H9 (cell line): ENCODE measurements around the gene HDLBP. TPM values are rescaled to one million over a fixed set of nuclear protein-coding genes. Genes with fewer than 3 reads are reported as not detected.

Source experiments
- DNase-seq: peaks from one replicate; pipeline ENCODE4 v3.0.0-alpha.2; 2017
- H2AFZ ChIP-seq: one replicate; pipeline ENCODE4 v1.6.1; 2013; ENCODE audit warnings: mild to moderate bottlenecking, low read length, control low read depth, moderate library complexity
- H2AK5ac ChIP-seq: 2 replicates; pipeline ENCODE4 v1.6.1; 2013; ENCODE audit warnings: low read length, control low read depth, mixed read lengths; ENCODE audit not compliant: insufficient read length
- H2BK120ac ChIP-seq: one replicate; pipeline ENCODE4 v1.6.1; 2013; ENCODE audit warnings: low read depth, mild to moderate bottlenecking, low read length, control low read depth, inconsistent platforms; ENCODE audit not compliant: poor library complexity, severe bottlenecking
- H2BK12ac ChIP-seq: 2 replicates; pipeline ENCODE4 v1.6.1; 2013; ENCODE audit warnings: low read length, control low read depth, mixed read lengths, low read depth; ENCODE audit not compliant: insufficient read length
- H2BK15ac ChIP-seq: 2 replicates; pipeline ENCODE4 v1.6.1; 2013; ENCODE audit warnings: low read depth, low read length, control low read depth
- H2BK20ac ChIP-seq: one replicate; pipeline ENCODE4 v1.6.1; 2013; ENCODE audit warnings: low read depth, mild to moderate bottlenecking, low read length, control low read depth, inconsistent platforms; ENCODE audit not compliant: poor library complexity, severe bottlenecking
- H2BK5ac ChIP-seq: 2 replicates; pipeline ENCODE4 v1.6.1; 2013; ENCODE audit warnings: low read length, control low read depth, mixed read lengths; ENCODE audit not compliant: insufficient read length
- H3K14ac ChIP-seq: 2 replicates; pipeline ENCODE4 v1.6.1; 2013; ENCODE audit warnings: low read length, control low read depth; ENCODE audit not compliant: insufficient read depth
- H3K18ac ChIP-seq: 2 replicates; pipeline ENCODE4 v1.6.1; 2013; ENCODE audit warnings: low read depth, mild to moderate bottlenecking, mixed read lengths, low read length, control low read depth; ENCODE audit not compliant: insufficient read length
- H3K23ac ChIP-seq: 2 replicates; pipeline ENCODE4 v1.6.1; 2013; ENCODE audit warnings: low read length, control low read depth, mixed read lengths, low read depth; ENCODE audit not compliant: insufficient read length
- H3K23me2 ChIP-seq: 2 replicates; pipeline ENCODE4 v1.6.1; 2013; ENCODE audit warnings: low read depth, mild to moderate bottlenecking, mixed read lengths, low read length, control low read depth; ENCODE audit not compliant: insufficient read length, poor library complexity, severe bottlenecking
- H3K27ac ChIP-seq: 2 replicates; pipeline ENCODE4 v1.5.1; 2013; ENCODE audit warnings: low read length, control low read depth, mixed read lengths, low read depth; ENCODE audit not compliant: insufficient read length
- H3K27me3 ChIP-seq: 2 replicates; pipeline ENCODE4 v1.6.1; 2013; ENCODE audit warnings: low read length, control low read depth, inconsistent platforms; ENCODE audit not compliant: insufficient read depth
- H3K4ac ChIP-seq: 2 replicates; pipeline ENCODE4 v1.6.1; 2013; ENCODE audit warnings: low read depth, mild to moderate bottlenecking, control low read depth, inconsistent platforms, low read length, moderate library complexity
- H3K4me1 ChIP-seq: 2 replicates; pipeline ENCODE4 v1.6.1; 2013; ENCODE audit warnings: low read length, control low read depth, inconsistent platforms; ENCODE audit not compliant: insufficient read depth
- H3K4me2 ChIP-seq: 2 replicates; pipeline ENCODE4 v1.6.1; 2013; ENCODE audit warnings: low read length, control low read depth, mixed read lengths; ENCODE audit not compliant: insufficient read length, insufficient read depth
- H3K56ac ChIP-seq: 2 replicates; pipeline ENCODE4 v1.6.1; 2013; ENCODE audit warnings: low read depth, mild to moderate bottlenecking, mixed read lengths, low read length, control low read depth; ENCODE audit not compliant: insufficient read length
- H3K79me1 ChIP-seq: 2 replicates; pipeline ENCODE4 v1.6.1; 2013; ENCODE audit warnings: low read depth, mild to moderate bottlenecking, moderate library complexity, low read length, control low read depth, inconsistent platforms; ENCODE audit not compliant: insufficient read depth, poor library complexity, severe bottlenecking
- H3K79me2 ChIP-seq: 2 replicates; pipeline ENCODE4 v1.6.1; 2013; ENCODE audit warnings: low read length, control low read depth, inconsistent platforms; ENCODE audit not compliant: insufficient read depth
- H3K9ac ChIP-seq: 2 replicates; pipeline ENCODE4 v1.6.1; 2013; ENCODE audit warnings: low read length, control low read depth, mixed read lengths; ENCODE audit not compliant: insufficient read length; ENCODE audit errors: extremely low read depth
- H3K9me3 ChIP-seq: one replicate; pipeline ENCODE4 v1.6.1; 2013; ENCODE audit warnings: low read depth, low read length, inconsistent platforms; ENCODE audit not compliant: control insufficient read depth
- H3T11ph ChIP-seq: one replicate; pipeline ENCODE4 v1.6.1; 2013; ENCODE audit warnings: mild to moderate bottlenecking, low read length, control low read depth, inconsistent platforms
- H4K20me1 ChIP-seq: one replicate; pipeline ENCODE4 v1.6.1; 2013; ENCODE audit not compliant: control insufficient read depth, insufficient read length, insufficient read depth
- H4K5ac ChIP-seq: 2 replicates; pipeline ENCODE4 v1.6.1; 2013; ENCODE audit warnings: low read depth, mild to moderate bottlenecking, mixed read lengths, low read length, control low read depth; ENCODE audit not compliant: insufficient read length
- H4K8ac ChIP-seq: replicated peaks from 2 replicates; pipeline ENCODE4 v1.6.1; 2013; ENCODE audit warnings: low read length, control low read depth, mixed read lengths, low read depth; ENCODE audit not compliant: insufficient read length
- H4K91ac ChIP-seq: 2 replicates; pipeline ENCODE4 v1.6.1; 2013; ENCODE audit warnings: low read depth, mild to moderate bottlenecking, moderate library complexity, mixed read lengths, low read length, control low read depth; ENCODE audit not compliant: insufficient read length
- H3K27ac Mint-ChIP-seq, 3 experiments: 2 replicates in 2 of 3; 3 replicates in 1 of 3; pipeline ENCODE4 v1.8.0; 2020 to 2021; ENCODE audit warnings: mixed read lengths in 3 of 3, mild to moderate bottlenecking in 1 of 3, moderate library complexity in 1 of 3
- H3K27me3 Mint-ChIP-seq: 2 replicates; pipeline ENCODE4 v1.8.0; 2021; ENCODE audit warnings: low read depth, mild to moderate bottlenecking, moderate library complexity, mixed read lengths
- H3K36me3 Mint-ChIP-seq, 3 experiments: 2 replicates in 2 of 3; 3 replicates in 1 of 3; pipeline ENCODE4 v1.8.0; 2020 to 2021; ENCODE audit warnings: low read depth in 3 of 3, mixed read lengths in 3 of 3; ENCODE audit not compliant: insufficient read depth in 1 of 3
- H3K4me1 Mint-ChIP-seq, 2 experiments: 2 replicates each; pipeline ENCODE4 v1.8.0; 2020; ENCODE audit warnings: mixed read lengths in 2 of 2
- H3K4me3 Mint-ChIP-seq, 2 experiments: 2 replicates in 1 of 2; 3 replicates in 1 of 2; pipeline ENCODE4 v1.8.0; 2020 to 2021; ENCODE audit warnings: mild to moderate bottlenecking in 2 of 2, mixed read lengths in 2 of 2, moderate library complexity in 1 of 2
- H3K9me3 Mint-ChIP-seq, 2 experiments: 2 replicates in 1 of 2; 3 replicates in 1 of 2; pipeline ENCODE4 v1.8.0; 2020; ENCODE audit warnings: mild to moderate bottlenecking in 2 of 2, mixed read lengths in 2 of 2, moderate library complexity in 1 of 2
- WGBS: extraction: QIAGEN DNeasy Blood & Tissue Kit; methylation state at CpG from one replicate; pipeline ENCODE4 v1.1.7; 2013; ENCODE audit warnings: missing lambda C conversion rate, low lambda C conversion rate, mixed read lengths; ENCODE audit not compliant: insufficient read length; ENCODE audit errors: extremely low coverage; 5-methylcytosine and 5-hydroxymethylcytosine counted together
- total RNA-seq: library from RNA; stranded (reverse); gene quantifications from 2 replicates; pipeline ENCODE4 v1.2.1, GENCODE V29; 2021
- TF ChIP-seq, protein P1 (sequence below): fragments of 200-600 bp; sonication (generic); conservative IDR thresholded peaks from 3 replicates; pipeline ENCODE4 v1.8.0; 2021; ENCODE audit warnings: antibody characterized with exemption, mild to moderate bottlenecking

The HDLBP gene
- total RNA-seq, 1 experiment from 2014 or later: 364 TPM

DNA sequence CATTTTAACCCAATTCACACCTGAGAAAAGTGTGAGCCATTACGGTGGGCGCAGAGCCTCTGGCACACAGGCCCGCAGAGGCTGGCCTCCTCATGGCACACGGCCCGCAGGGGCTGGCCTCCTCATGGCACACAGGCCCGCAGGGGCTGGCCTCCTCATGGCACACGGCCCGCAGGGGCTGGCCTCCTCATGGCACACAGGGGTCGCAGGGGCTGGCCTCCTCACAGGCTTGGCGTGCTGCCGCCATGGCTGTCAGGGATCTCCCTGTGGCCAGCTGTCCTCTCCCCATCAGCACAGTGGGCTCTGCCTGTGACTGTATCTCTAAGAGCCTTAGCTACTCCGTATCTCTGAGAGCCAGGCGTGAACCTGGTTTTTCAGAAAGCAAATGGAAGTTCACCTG is 102.4 kb downstream of the HDLBP start:
- Histone ChIP-seq H2BK20ac (no peak overlapping the region), H3K27me3 (no peaks in the 10 kb centered on the region), H2BK12ac (no peak overlapping the region), H2BK5ac (no peak overlapping the region), H2AK5ac (no peak overlapping the region), H4K5ac (no peak overlapping the region), H3K9ac (no peak overlapping the region), H3K9me3 (no peaks in the 10 kb centered on the region), H3K18ac (no peak overlapping the region), H3K56ac (no peak overlapping the region), H3K27ac (no peak overlapping the region), H3K23ac (no peak overlapping the region), H2BK120ac (no peak overlapping the region), H4K8ac (no peak overlapping the region), H3K4me2 (no peak overlapping the region), H3K79me1 (no peaks in the 10 kb centered on the region), H3K79me2 (no peaks in the 10 kb centered on the region), H3K4ac (no peak overlapping the region), H4K20me1 (peaks cover 2% of the 10 kb centered on the region), H2BK15ac (no peak overlapping the region), H3K4me1 (peaks cover 4% of the 10 kb centered on the region; the same call in 1 of the 2 replicates), H4K91ac (no peak overlapping the region), H2AFZ (no peak overlapping the region), H3T11ph (no peak overlapping the region), H3K14ac (no peak overlapping the region), H3K23me2 (peaks cover 9% of the 10 kb centered on the region)
- WGBS: no CpG with 5 or more reads among the region's 13 CpGs
- Mint-ChIP-seq H3K9me3 (no peaks in the 10 kb centered on the region), H3K4me1 (peaks cover 20 to 23% of the 10 kb centered on the region in 2 experiments), H3K27me3 (peaks cover 8% of the 10 kb centered on the region), H3K36me3 (no peaks in the 10 kb centered on the region), H3K27ac (no peak overlapping the region; a peak in 1 of 7 replicates), H3K4me3 (no peak overlapping the region)
- DNase-seq: no peak
- TF ChIP-seq, protein P1, sequence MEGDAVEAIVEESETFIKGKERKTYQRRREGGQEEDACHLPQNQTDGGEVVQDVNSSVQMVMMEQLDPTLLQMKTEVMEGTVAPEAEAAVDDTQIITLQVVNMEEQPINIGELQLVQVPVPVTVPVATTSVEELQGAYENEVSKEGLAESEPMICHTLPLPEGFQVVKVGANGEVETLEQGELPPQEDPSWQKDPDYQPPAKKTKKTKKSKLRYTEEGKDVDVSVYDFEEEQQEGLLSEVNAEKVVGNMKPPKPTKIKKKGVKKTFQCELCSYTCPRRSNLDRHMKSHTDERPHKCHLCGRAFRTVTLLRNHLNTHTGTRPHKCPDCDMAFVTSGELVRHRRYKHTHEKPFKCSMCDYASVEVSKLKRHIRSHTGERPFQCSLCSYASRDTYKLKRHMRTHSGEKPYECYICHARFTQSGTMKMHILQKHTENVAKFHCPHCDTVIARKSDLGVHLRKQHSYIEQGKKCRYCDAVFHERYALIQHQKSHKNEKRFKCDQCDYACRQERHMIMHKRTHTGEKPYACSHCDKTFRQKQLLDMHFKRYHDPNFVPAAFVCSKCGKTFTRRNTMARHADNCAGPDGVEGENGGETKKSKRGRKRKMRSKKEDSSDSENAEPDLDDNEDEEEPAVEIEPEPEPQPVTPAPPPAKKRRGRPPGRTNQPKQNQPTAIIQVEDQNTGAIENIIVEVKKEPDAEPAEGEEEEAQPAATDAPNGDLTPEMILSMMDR: no peak
